Testis (tissue), 2 donors: ENCODE data around the gene PRTG.

Experiments
- CTCF ChIP-seq, 3 experiments: fragments of 450-650 bp in 2 of 3; fragments of 200-600 bp in 1 of 3; sonication (generic) in 1 of 3; IDR thresholded peaks; one replicate each; pipeline ENCODE4 v1.5.1; 2016 to 2019; ENCODE audit warnings: antibody characterized with exemption in 3 of 3, mild to moderate bottlenecking in 2 of 3, moderate library complexity in 1 of 3
- POLR2A ChIP-seq: fragments of 450-650 bp; IDR thresholded peaks from one replicate; pipeline ENCODE4 v1.6.1; 2017; ENCODE audit warnings: antibody characterized with exemption, mild to moderate bottlenecking, moderate library complexity

- TF ChIP-seq CTCF (IDR thresholded peaks at IDR 0.05) (no peak), POLR2A (no peak)
Measured at GRCh38 chr15:55784286-55784685, 41.3 kb upstream of the PRTG start.
